ENCODE results near the gene FBXO10. TPM values are rescaled to one million over a fixed set of nuclear protein-coding genes. Genes with fewer than 3 reads are reported as not detected.
"Not testable (repeated sequence)": the region's sequence is repeated elsewhere in the genome, so short reads cannot be mapped to it uniquely, and the experiment has no call there.

Gene FBXO10
- total RNA-seq, 2 donors from 2014 or later: 5.5 to 5.7 TPM

DNA sequence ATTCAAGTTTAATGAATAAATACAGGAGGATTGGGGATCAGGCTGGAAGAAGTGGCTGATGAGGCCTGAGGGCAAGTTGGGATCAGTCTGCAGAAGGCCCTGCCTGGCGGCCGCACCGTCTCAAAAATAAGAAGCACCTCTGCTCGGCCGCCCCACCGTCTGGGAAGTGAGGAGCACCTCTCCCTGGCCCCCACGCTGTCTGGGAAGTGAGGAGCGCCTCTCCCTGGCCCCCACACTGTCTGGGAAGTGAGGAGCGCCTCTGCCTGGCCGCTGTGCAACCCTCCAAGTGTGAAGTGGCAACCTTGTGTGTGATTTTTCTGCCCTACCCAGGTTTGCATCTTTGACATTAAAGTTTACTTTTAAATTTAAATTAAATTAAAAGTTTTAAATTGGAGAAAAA, 55.1 kb downstream of the FBXO10 start:
- no peak for TF ChIP-seq CTCF (IDR thresholded peaks at IDR 0.05)
- DNase-seq (ENCODE audit: low spot score): no peak
- H3K9me3 ChIP-seq: no peaks in the 10 kb centered on the region
- H3K4me3 ChIP-seq: no peak overlapping the region
- H3K36me3 ChIP-seq: peaks cover 29% of the 10 kb centered on the region
- H3K27me3 ChIP-seq: no peaks in the 10 kb centered on the region
- H3K27ac ChIP-seq: no peak overlapping the region
- H3K4me1 ChIP-seq: no peaks in the 10 kb centered on the region

- no peak for DNase-seq (ENCODE audit: low spot score)
- Histone ChIP-seq H3K4me1 (no peaks in the 10 kb centered on the region), H3K27me3 (no peaks in the 10 kb centered on the region), H3K27ac (no peak overlapping the region), H3K4me3 (no peak overlapping the region), H3K36me3 (peaks cover 34% of the 10 kb centered on the region), H3K9me3 (no peaks in the 10 kb centered on the region)
- TF ChIP-seq CTCF (IDR thresholded peaks at IDR 0.05): no peak
Observed at GRCh38 chr9:37520641-37521040, 55.5 kb downstream of the FBXO10 start.

GRCh38 chr9:37517923-37518322, 58.3 kb downstream of the FBXO10 start:
- no peak for DNase-seq (ENCODE audit: low spot score)
- TF ChIP-seq CTCF (IDR thresholded peaks at IDR 0.05): no peak
- H3K4me3 ChIP-seq: no peak overlapping the region
- no peaks in the 10 kb centered on the region for H3K4me1 ChIP-seq
- no peaks in the 10 kb centered on the region for H3K9me3 ChIP-seq
- peaks cover 22% of the 10 kb centered on the region for H3K36me3 ChIP-seq
- no peaks in the 10 kb centered on the region for H3K27me3 ChIP-seq
- H3K27ac ChIP-seq: no peak overlapping the region

GRCh38 chr9:37515620-37516258, 60.4 kb downstream of the FBXO10 start:
- H3K4me3 ChIP-seq: no peak overlapping the region
- H3K36me3 ChIP-seq: peaks cover 10% of the 10 kb centered on the region
- H3K27ac ChIP-seq: no peak overlapping the region
- no peak for TF ChIP-seq CTCF (IDR thresholded peaks at IDR 0.05)
- H3K9me3 ChIP-seq: no peaks in the 10 kb centered on the region
- no peak for DNase-seq (ENCODE audit: low spot score)
- no peaks in the 10 kb centered on the region for H3K27me3 ChIP-seq
- H3K4me1 ChIP-seq: no peaks in the 10 kb centered on the region

- no peak for DNase-seq (ENCODE audit: low spot score)
- Histone ChIP-seq H3K27me3 (no peaks in the 10 kb centered on the region), H3K36me3 (peaks cover 10% of the 10 kb centered on the region), H3K27ac (no peak overlapping the region), H3K4me1 (no peaks in the 10 kb centered on the region), H3K9me3 (no peaks in the 10 kb centered on the region), H3K4me3 (no peak overlapping the region)
- no peak for TF ChIP-seq CTCF (IDR thresholded peaks at IDR 0.05)
Observed at GRCh38 chr9:37514999-37515398, 61.2 kb downstream of the FBXO10 start.

DNA sequence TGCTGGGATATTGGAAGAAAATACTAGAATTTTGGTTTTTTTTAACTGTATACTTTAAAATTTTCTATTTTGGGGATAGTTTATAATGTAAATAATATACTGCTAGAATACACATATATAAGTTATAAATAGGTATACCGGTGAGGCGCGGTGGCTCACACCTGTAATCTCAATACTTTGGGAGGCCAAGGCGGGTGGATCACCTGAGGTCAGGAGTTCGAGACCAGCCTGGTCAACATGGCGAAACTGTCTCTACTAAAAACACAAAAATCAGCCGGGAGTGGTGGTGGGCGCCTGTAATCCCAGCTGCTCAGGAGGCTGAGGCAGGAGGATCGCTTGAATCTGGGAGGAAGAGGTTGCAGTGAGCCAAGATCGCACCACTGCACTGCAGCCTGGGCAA, 61.8 kb downstream of the FBXO10 start:
- not testable (repeated sequence) for H3K36me3 ChIP-seq; H3K4me1 ChIP-seq; DNase-seq (ENCODE audit: low spot score); H3K9me3 ChIP-seq; H3K4me3 ChIP-seq; H3K27me3 ChIP-seq; H3K27ac ChIP-seq

Measured in right atrium auricular region (tissue), 2 donors.